Kidney capillary endothelial cell (primary cell): ENCODE results near the gene ZNF385C.
"Not testable (repeated sequence)": the region's sequence is repeated elsewhere in the genome, so short reads cannot be mapped to it uniquely, and the experiment has no call there.

Source experiments
- DNase-seq: peaks from one replicate; pipeline ENCODE4 v3.0.0-alpha.2; 2018; ENCODE audit warnings: low spot score

ZNF385C gene

DNA sequence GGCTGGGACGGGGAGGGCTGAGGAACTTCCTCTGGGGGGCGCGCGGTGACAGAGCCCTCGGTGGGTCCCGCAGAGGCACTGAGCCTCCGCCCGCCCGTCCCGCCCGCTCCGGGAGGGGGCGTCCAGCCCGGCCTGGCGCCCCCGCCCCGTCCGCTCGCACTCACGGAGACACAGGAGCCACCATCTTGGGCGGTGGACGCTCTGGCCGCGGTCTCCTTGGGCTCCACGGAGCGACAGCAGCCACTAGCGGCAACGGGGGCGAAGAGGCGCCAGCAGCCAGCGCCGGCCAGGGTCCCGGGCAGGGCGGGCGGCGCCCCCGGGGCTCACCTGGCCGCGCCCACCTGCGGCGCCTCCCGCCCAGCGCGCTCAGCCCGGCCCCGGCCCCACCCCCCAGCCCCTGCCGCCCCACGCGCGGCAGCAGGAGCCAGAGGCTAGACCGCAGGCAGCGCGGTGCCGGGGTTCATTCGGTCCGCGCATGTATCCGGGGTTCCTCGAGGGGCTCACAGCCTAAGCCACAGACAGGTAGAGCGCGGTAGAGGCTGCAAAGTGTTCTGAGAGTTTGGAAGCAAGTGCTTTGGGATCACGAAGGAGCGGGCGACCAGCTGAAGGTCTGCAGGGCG is 47.8 kb downstream of the ZNF385C start, which contains the start of gene C17orf113:
Gene C17orf113 (minus strand): TSS at position 209 of the 620 bp plus-strand sequence. CDS start 7,225 bp downstream, outside the sequence.
- DNase-seq, result peak; percentile 30

DNA sequence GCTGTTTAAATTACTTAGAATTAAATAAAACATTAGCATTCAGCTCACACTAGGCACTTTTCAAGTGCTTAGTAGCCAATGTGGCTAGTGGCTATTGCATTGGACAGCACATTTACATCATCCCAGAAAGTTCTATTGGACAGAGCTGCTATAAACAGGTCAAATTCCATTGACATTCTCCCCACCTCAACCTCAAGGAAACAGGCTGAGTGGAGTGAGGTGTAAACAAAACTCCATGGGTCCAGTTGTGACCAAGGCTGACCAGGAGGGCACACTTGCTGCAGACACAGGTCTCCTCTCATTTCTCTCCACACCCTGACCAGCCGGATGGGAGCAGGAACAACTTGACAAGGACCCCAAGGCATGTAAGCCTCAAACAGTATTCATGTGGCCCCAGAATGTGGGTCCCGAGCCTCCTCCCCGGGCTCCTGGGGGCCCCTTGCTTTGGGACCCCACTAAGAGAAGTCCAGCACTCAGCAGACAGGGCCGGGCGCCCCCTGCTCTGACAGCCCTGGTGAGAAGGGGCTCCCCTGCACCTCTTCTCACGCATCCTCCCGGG is 48.4 kb downstream of the ZNF385C start:
- no peak for DNase-seq

GRCh38 chr17:42047343-42047742 is 50.9 kb downstream of the ZNF385C start:
- no peak for DNase-seq

- no peak for DNase-seq
Measured at GRCh38 chr17:42045719-42046118, 52.6 kb downstream of the ZNF385C start.

DNA sequence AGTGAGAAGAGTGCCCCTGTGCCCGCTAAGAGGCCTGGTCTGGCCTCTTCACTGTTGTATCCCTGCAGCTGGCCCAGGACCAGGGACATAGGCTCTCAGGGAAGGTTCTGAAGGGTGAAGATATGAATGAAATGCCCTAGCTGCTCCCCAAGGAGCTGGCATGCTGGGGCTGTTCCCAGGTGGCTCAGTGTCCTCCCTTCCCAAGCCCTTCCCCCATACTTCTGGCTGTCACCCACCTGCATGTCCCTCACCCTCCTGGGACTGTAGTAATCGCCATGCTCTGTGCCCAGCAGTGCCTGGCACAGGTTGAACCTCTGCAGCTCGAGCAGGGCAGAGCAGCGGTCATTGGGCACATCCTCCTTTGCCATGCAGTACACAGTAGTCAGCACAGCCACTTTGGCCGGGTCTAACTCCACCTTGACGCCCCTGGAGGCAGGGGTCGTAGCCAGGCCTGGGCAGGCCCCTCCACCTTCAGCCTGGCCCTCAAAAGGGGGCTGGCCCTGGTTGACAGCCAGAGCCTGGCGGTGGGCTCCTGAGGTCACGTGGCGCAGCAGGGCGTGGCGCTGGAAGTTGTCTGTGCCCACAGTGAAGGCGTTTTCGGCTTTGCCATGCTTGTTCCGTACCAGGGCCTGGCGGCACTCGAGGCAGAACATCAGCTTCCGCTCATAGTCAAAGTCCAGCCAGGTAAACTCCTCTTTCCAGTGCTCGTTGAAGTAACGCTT is 55.5 kb downstream of the ZNF385C start:
- no peak for DNase-seq

DNA sequence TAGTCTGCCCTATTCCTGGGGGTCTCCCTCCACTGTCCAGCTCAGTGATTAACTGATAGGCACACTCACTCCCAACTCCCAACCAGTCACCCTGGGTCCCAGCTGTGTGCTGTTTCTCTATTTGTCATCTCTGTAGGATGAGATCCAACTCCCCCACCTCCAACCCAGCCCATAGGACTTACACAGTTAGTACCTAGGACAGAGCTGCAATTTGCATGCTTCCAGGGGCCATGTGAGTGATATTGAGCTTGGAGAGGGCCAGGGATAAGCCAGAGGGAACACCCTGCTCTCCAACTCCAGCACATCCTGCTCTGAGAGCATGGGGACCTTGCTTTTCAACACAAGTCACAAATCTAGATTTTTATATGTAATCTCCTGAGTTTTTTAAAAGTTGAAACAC is 56.7 kb downstream of the ZNF385C start:
- DNase-seq, result no peak

- DNase-seq, result no peak
Measured at GRCh38 chr17:42040818-42041217, 57.5 kb downstream of the ZNF385C start.

GRCh38 chr17:42039794-42040763 is 58.2 kb downstream of the ZNF385C start:
- no peak for DNase-seq

- no peak for DNase-seq
Measured at GRCh38 chr17:42038221-42038973, 59.9 kb downstream of the ZNF385C start.

- no peak for DNase-seq
Measured at GRCh38 chr17:42034059-42034458, 64.2 kb downstream of the ZNF385C start.

GRCh38 chr17:42031584-42031983 is 66.7 kb downstream of the ZNF385C start:
- DNase-seq, result no peak

DNA sequence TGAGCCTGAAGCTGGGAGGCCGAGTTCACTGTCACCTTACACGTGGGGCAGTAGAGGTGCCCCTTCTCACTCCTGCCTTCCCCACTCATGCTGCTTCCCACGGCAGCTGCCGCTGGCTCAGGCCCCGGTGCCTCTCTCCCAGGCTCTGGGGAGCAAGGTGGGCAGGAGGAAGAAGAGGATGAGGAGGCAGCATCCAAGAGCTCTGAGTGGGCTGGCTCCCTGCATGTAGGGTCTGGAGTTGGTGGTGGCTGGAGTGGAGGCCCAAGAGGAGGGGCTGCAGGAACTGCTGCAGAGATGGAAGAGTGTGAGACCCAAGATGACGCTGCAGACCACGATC is 69.5 kb downstream of the ZNF385C start:
- DNase-seq, result no peak

DNA sequence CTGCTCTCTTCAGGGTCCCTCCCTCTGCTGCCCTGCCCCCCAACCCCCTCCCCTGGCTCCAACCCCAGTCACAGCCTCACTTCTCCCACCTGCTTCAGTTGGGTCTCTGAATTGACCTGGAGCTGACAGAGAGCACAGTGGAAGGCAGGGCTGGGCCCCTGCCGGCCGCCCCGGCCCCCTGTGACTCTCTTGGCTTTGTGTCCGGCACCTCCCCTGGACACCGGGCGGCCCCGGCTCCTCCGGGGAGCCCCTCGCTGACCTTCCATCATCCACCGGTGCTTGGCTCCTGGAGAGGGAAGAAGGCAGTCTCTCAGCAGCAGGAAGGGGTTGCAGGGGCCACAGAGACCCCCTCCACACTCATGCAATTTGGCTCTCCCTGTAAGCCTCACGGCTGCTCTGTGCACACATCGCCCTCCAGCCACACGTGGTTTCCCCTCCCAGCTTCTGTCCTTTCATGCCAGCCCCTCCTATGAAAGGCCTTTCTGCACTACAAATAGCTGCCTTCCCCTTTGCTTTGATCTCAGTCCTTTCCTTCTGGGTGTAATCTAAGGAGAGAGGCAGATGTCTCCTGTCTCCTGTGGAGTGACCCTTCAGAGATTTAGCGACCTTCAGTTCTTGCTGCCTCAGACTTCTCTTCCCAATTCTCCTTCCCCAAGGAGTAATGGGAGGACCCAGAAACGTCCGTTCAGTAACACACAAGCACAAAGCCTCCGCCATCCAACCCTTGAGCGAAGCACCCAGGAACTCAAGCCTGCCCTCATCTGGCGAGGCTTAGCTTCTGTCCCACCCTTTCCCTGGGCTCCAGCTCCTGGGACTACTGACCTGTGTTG is 70.1 kb downstream of the ZNF385C start:
- DNase-seq, result no peak

DNA sequence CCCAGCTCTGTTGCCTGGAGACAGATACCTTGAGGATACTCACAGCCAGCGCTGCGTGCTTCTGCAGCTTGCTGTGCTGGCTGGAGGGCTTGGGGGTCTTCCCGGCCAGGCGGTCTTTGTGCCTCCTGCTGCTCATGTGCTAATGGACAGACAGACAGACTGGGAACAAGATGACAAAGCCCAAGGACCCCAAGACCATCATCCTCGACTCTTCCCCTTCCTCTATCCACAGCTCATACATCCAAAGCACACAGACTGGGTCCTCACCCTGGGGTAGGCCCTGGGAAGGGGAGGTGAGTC is 70.7 kb downstream of the ZNF385C start:
- DNase-seq, result no peak

DNA sequence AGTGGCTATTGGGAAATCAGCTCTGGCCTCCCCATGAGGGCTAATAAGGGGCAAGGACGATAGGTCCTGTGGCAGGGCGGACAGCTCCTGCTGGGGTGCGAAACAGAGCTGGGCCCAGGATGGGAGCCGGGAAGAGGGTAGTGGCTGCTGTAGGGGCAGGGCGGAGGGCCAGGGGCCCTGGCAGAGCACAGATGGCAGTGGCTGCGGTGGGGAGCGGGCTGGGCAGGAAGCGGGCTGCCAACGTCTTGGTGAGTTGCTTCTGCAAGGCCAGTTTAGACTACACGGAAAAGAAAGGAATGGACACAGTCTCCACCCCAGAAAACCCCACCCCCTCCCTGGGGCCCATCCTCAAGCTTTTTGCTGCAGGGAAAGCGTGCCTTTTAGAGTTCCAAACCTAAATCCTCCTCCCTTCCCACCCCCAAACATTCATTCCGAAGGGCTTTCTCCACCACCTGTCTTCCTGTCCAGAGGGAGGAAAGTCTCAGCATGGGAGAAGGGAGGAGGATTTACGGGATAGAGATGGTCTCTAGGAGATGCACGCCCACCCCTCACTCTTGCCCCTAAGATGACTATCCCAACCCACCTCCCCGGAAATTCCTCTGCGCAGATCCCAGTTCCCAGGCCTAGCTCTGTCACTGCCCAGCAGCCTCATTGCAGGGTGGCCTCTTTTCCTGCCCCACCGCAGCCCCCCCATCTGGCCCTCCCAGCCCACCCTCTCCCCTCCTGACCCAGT is 71.2 kb downstream of the ZNF385C start:
- DNase-seq, result no peak

GRCh38 chr17:42025936-42026335 is 72.3 kb downstream of the ZNF385C start:
- no peak for DNase-seq

DNA sequence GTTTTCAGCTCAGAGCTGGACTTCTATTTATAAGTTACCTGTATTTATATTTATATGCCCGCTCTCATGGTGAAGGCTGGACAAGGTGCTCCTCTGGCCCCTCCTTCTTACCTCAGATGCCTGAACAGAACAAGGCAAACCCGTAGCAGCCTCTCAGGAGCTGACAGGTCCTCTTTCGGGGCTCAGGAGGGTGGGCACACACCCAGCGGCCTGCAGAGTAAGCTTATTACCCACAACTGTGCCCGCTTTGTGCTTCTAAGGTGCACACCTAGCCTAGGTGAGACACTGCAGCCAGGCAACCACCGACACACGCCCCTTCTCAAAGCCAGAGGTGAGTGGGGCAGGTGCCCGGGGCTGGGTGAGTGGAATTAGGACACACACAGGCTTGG is 73.1 kb downstream of the ZNF385C start:
- no peak for DNase-seq

DNA sequence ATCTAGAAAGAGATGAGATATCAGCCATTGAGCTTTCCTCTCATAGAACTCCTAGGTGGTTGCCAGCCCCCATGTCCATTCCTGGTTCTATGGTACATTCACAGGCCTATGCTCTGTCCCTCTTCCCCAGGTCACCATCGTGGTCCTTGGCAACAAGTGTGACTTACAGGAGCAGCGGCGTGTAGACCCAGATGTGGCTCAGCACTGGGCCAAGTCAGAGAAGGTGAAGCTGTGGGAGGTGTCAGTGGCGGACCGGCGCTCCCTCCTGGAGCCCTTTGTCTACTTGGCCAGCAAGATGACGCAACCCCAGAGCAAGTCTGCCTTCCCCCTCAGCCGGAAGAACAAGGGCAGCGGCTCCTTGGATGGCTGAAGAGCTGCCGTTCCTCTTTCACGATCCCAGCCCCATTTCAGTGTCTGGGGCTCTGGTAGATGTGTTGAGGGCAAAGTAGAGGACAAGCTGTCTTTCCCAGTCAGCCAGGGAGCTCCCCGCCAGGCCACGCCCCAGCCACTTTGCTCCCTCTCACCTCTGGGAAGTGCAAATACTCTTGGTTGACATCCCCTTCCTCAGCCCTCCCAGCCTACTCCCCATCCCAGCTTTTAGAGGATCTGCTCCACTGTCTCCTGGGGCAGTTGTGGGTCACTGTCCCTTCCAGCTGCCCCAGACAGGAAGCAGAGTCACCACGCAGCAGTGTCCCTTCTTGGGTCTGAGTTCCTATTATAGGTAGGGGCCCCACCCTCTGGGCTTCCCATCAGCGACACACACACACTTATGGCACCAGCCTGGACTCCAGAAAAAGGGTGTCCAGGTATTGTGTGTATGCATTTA is 74.5 kb downstream of the ZNF385C start:
- peak; percentile 38 for DNase-seq

DNA sequence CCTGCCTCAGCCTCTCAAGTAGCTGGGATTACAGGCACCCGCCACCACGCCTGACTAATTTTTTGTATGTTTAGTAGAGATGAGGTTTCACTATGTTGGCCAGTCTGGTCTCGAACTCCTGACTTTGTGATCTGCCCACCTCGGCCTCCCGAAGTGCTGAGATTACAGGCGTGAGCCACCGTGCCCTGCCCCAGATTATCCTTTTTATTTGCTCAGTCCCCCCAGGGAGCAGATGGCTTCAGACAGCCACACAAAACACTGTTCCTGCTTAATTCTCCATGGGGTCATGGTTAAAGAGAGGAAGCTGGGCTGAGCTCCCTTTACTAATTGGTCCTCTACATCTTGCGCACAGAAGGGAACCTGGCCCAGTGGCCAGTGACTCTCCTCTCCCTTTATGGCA is 77.4 kb downstream of the ZNF385C start:
- DNase-seq, result not testable (repeated sequence)
